ENCODE data around the gene RNF152. TPM values are rescaled to one million over a fixed set of nuclear protein-coding genes. Genes with fewer than 3 reads are reported as not detected.

The RNF152 gene
- polyA plus RNA-seq, 1 of the 3 experiments (the other 2 are of a cell fraction): 6.6 TPM

GRCh38 chr18:61889541-61889940 lies 3.3 kb downstream of the RNF152 start:
- Histone ChIP-seq H3K4me1 (ENCODE audit: control insufficient read depth in 1 of 2, insufficient read depth in 2 of 2, low read depth in 1 of 2, low read length in 1 of 2) (peaks cover 0 to 9% of the 10 kb centered on the region in 2 experiments; a peak in 2 of 4 replicates), H3K27ac (ENCODE audit: low read depth in 2 of 2, low read length in 1 of 2) (no peak overlapping the region), H3K9me3 (no peaks in the 10 kb centered on the region), H4K20me1 (ENCODE audit: insufficient read depth) (peaks cover 56% of the 10 kb centered on the region), H3K79me2 (ENCODE audit: insufficient read depth) (peaks cover 95% of the 10 kb centered on the region), H3K4me2 (no peak overlapping the region), H3F3A (replicated peaks; ENCODE audit: insufficient read depth) (peaks cover 5% of the 10 kb centered on the region), H2AFZ (ENCODE audit: low read depth) (no peak overlapping the region), H3K36me3 (replicated peaks in 1 of 2; ENCODE audit: control insufficient read depth in 1 of 2, insufficient read depth in 2 of 2, low read length in 1 of 2) (peaks cover 43 to 49% of the 10 kb centered on the region in 2 experiments), H3K27me3 (ENCODE audit: insufficient read depth) (no peaks in the 10 kb centered on the region), H3K4me3 (ENCODE audit: low read depth in 2 of 2, low read length in 1 of 2) (no peak overlapping the region), H3K9me2 (no peaks in the 10 kb centered on the region), H3K9ac (no peak overlapping the region)
- 91% methylated on average over 1 of the region's 1 CpG for WGBS (ENCODE audit: low lambda C conversion rate)
- no peak for TF ChIP-seq NFIC (IDR thresholded peaks at IDR 0.05; ENCODE audit: borderline replicate concordance)
- no peak for TF ChIP-seq SIN3A (IDR thresholded peaks at IDR 0.05; ENCODE audit: borderline replicate concordance, low read depth, low read length)
- TF ChIP-seq IRF3 (IDR thresholded peaks at IDR 0.05; ENCODE audit: low read depth, low read length): no peak
- TF ChIP-seq MAX (IDR thresholded peaks at IDR 0.05; ENCODE audit: low read depth): no peak
- TF ChIP-seq EP300 (IDR thresholded peaks at IDR 0.05; ENCODE audit: borderline replicate concordance in 1 of 2, low read depth in 1 of 2, low read length in 1 of 2): no peak
- TF ChIP-seq ELF1 (IDR thresholded peaks at IDR 0.05): no peak
- no peak for TF ChIP-seq CTCF (IDR thresholded peaks at IDR 0.05)
- TF ChIP-seq TEAD4 (IDR thresholded peaks at IDR 0.05; ENCODE audit: borderline replicate concordance, insufficient read depth): no peak
- no peak for TF ChIP-seq GABPA (IDR thresholded peaks at IDR 0.05; ENCODE audit: low read depth)
- TF ChIP-seq GATA2 (CRISPR knock-in tag; IDR thresholded peaks at IDR 0.05): no peak
- CTCF ChIA-PET: interaction anchor here (1.1 to 1.7 kb wide), 3 partner anchors 11 to 242 kb away, joined by 3 to 7 read pairs (median 3); no protein-coding TSS in a partner anchor
- no peak for DNase-seq
- POLR2A ChIA-PET: no interaction called here

- H3K4me1 ChIP-seq (ENCODE audit: control insufficient read depth in 1 of 2, insufficient read depth in 2 of 2, low read depth in 1 of 2, low read length in 1 of 2): peaks cover 0 to 9% of the 10 kb centered on the region in 2 experiments; a peak in 2 of 4 replicates
- no peak overlapping the region for H2AFZ ChIP-seq (ENCODE audit: low read depth)
- H3K4me3 ChIP-seq (ENCODE audit: low read depth in 2 of 2, low read length in 1 of 2): no peak overlapping the region
- H3F3A ChIP-seq (replicated peaks; ENCODE audit: insufficient read depth): peaks cover 14% of the 10 kb centered on the region
- ChIA-PET CTCF (interaction anchor here (1.3 kb wide), 1 partner anchor 243 kb away, joined by 3 read pairs; no protein-coding TSS in a partner anchor), POLR2A (no interaction called here)
- no peak for DNase-seq
- peaks cover 100% of the 10 kb centered on the region for H3K79me2 ChIP-seq (ENCODE audit: insufficient read depth)
- H3K27me3 ChIP-seq (ENCODE audit: insufficient read depth): no peaks in the 10 kb centered on the region
- H3K9ac ChIP-seq: no peak overlapping the region
- H3K27ac ChIP-seq (ENCODE audit: low read depth in 2 of 2, low read length in 1 of 2): no peak overlapping the region
- peaks cover 56% of the 10 kb centered on the region for H4K20me1 ChIP-seq (ENCODE audit: insufficient read depth)
- WGBS (ENCODE audit: low lambda C conversion rate): 78% methylated on average over 5 of the region's 5 CpGs
- H3K9me2 ChIP-seq: no peaks in the 10 kb centered on the region
- H3K9me3 ChIP-seq: no peaks in the 10 kb centered on the region
- H3K4me2 ChIP-seq: no peak overlapping the region
- H3K36me3 ChIP-seq (replicated peaks in 1 of 2; ENCODE audit: control insufficient read depth in 1 of 2, insufficient read depth in 2 of 2, low read length in 1 of 2): peaks cover 43 to 55% of the 10 kb centered on the region in 2 experiments
- TF ChIP-seq EZH2phosphoT487 (IDR thresholded peaks at IDR 0.05; ENCODE audit: borderline replicate concordance, low read depth) (no peak), RAD21 (IDR thresholded peaks at IDR 0.05; ENCODE audit: low read length) (no peak), REST (IDR thresholded peaks at IDR 0.05; ENCODE audit: low read depth, low read length) (no peak), GATA2 (CRISPR knock-in tag; IDR thresholded peaks at IDR 0.05) (no peak), MXI1 (IDR thresholded peaks at IDR 0.05; ENCODE audit: low read depth, low read length) (no peak), MEF2A (IDR thresholded peaks at IDR 0.05; ENCODE audit: borderline replicate concordance, low read depth) (no peak), USF1 (IDR thresholded peaks at IDR 0.05; ENCODE audit: borderline replicate concordance, low read depth) (no peak), SMC3 (IDR thresholded peaks at IDR 0.05; ENCODE audit: low read depth, low read length) (no peak), CTCF (IDR thresholded peaks at IDR 0.05) (no peak), TEAD4 (IDR thresholded peaks at IDR 0.05; ENCODE audit: borderline replicate concordance, insufficient read depth) (no peak)
Observed at GRCh38 chr18:61888622-61889021, 4.2 kb downstream of the RNF152 start.
